A549 treated with RU486 at 1 μM for 4 hours (cell line): ENCODE measurements around the gene PEX6. TPM values are rescaled to one million over a fixed set of nuclear protein-coding genes. Genes with fewer than 3 reads are reported as not detected.

ENCODE experiments used
- total RNA-seq: library from RNA; stranded (reverse); fragments of 200-300 nt; extraction: Qiagen RNA extraction; gene quantifications from 5 replicates; pipeline ENCODE4 v1.2.3, GENCODE V29; 2022; ENCODE audit warnings: low read depth

Gene PEX6, protein sequence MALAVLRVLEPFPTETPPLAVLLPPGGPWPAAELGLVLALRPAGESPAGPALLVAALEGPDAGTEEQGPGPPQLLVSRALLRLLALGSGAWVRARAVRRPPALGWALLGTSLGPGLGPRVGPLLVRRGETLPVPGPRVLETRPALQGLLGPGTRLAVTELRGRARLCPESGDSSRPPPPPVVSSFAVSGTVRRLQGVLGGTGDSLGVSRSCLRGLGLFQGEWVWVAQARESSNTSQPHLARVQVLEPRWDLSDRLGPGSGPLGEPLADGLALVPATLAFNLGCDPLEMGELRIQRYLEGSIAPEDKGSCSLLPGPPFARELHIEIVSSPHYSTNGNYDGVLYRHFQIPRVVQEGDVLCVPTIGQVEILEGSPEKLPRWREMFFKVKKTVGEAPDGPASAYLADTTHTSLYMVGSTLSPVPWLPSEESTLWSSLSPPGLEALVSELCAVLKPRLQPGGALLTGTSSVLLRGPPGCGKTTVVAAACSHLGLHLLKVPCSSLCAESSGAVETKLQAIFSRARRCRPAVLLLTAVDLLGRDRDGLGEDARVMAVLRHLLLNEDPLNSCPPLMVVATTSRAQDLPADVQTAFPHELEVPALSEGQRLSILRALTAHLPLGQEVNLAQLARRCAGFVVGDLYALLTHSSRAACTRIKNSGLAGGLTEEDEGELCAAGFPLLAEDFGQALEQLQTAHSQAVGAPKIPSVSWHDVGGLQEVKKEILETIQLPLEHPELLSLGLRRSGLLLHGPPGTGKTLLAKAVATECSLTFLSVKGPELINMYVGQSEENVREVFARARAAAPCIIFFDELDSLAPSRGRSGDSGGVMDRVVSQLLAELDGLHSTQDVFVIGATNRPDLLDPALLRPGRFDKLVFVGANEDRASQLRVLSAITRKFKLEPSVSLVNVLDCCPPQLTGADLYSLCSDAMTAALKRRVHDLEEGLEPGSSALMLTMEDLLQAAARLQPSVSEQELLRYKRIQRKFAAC
- 5.0 to 9.2 TPM (median 7.5 TPM) in 5 replicates for total RNA-seq

DNA sequence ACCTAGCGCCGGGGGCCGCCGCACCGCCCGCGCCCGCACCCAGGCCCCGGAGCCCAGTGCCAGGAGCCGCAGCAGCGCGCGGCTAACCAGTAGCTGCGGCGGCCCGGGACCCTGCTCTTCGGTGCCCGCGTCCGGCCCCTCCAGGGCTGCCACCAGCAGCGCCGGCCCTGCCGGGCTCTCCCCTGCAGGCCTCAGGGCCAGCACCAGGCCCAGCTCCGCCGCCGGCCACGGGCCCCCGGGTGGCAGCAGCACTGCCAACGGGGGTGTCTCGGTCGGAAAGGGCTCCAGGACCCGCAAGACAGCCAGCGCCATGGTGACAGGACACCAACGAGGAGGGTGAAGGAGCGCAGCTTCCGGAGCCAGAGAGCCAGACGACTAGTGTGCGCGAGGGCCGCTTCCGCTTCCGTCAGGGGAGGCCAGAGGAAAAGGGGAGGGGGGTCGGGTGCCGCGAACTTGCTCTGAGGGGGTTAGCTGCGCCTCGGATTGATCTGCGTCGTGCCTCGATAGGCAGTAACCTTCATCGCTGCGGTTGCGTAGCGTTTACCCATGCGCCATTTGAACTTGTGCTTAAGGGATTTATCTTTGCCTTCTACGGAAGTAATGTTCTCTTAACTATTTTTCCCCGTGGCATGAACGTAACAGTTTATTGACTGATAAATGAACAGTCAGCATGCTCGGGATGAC lies at the start of gene PEX6:
TSS of gene PEX6 (minus strand) at position 343 of the 684 bp plus-strand sequence. CDS start at position 312, 31 bp downstream.

DNA sequence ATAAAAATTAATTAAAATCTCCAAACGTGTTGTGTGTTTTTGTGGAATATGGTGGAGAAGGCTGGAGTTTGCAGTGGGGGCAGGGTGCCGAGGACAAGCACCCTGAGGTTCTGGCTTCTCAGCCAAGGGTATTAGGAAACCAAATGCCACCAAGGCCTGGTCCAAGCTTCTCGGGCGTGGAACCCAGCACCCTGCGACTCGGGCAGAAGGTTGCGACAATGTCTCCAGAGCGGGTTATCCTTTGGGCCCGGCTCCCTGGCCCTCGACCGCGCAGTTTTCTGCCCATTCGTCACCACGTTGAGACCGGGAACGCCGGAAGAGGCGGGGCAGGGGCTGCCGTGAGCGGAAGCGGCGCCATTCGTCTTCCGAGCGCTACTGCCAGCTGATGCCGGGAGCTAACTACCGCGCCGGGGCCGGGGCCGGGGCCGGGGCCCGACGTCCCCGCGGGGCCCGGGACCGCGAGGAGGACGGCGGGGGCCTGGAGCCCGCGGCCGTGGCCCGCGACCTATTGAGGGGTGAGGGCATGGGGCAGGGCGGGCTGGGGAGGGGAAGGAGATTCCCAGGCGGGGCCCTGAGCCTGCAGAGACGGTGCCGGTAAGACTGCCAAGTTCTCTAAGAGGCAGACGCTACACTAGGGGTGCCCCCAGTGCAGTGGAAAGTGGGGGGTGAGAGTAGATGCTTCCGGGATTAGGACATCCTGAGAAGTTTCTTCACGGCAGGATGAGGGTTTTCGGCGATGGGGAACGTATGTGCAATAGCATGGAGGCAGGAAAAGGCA lies 42.5 kb upstream of the PEX6 start, which contains the start of gene RRP36:
TSS of gene RRP36 (plus strand) at position 354 of the 778 bp plus-strand sequence. CDS start at position 386, 32 bp downstream.

DNA sequence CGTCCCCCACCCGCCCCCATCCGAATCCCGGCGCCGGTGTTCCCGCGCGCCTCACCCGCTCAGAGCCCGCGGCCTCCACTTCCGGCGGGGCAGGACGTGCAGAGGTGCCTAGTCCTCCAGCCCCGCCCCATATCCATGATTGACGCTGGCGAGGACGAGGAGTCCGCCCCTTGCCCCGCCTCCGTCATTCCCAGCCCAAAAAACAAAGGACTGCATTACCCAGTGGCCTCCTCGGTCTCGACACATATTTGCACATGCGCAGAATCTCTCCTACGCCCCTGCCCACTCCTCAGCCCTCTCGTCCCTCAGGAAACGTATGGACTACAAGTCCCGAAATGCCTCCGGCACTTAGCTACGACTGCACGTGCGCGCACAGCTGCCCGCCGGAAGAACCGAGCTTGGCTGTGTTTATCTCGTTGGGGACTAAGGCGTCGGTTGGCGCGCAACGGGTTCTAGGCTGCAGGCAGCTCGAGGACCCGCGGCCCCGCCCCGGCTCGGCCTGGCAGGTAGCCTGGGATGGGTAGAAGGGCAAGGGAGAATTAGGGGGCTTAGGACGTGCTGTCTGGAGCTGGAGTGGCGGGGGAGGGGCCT lies 35.0 kb upstream of the PEX6 start, which contains the start of the genes KLHDC3 and MEA1:
TSS of gene KLHDC3 (plus strand) at position 407 of the 591 bp plus-strand sequence. CDS start 2,944 bp downstream, outside the sequence.
TSS of gene MEA1 (minus strand) at position 104 of the 591 bp plus-strand sequence. CDS start 133 bp downstream, outside the sequence.

DNA sequence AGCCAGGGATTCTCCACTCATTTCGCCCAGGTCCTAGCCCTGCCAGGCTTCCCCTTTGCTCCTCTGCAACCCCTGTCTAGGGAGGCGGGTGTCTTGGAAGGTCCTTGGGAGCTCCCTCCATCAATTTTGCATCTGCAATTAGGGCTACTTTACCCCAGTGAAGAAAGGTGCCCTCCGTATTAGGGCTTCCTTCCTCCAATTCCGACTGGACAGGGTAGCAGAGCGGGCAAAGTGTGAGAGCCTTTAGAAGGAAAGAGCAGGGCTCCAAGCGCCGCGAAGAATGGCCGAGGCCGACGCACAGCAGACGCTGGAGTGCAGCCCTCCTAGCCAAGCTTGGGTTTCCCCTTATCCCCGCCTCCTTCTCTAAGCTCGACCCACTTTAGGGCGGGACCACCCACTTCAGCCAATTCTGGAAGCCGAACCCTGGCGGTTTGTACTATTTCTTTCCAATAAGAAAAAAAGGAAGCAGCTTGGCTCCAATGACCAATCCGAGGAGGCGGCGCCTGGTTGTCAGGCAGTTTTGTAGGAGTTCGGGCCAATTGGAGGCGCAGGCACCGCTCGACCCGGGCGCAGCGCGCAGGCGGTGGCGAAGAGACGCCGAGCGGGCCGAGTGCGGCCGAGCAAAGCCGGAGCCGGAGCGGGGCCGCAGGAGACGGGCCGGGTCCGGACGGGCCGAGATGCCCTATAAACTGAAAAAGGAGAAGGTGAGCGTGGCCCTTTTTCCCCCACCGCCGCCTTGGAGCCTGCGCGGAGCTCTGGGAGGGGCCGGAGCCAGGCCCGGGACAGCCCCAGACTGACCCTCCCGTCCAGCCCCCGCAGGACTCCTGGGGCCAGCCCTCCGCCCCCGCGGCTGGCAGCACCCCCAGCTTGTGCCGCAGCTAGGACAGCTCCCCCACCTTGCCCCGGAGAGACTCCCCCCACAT lies 5.3 kb upstream of the PEX6 start, which contains the start of gene PPP2R5D:
TSS of gene PPP2R5D (plus strand) at position 570 of the 923 bp plus-strand sequence. CDS start at position 678, 108 bp downstream.

DNA sequence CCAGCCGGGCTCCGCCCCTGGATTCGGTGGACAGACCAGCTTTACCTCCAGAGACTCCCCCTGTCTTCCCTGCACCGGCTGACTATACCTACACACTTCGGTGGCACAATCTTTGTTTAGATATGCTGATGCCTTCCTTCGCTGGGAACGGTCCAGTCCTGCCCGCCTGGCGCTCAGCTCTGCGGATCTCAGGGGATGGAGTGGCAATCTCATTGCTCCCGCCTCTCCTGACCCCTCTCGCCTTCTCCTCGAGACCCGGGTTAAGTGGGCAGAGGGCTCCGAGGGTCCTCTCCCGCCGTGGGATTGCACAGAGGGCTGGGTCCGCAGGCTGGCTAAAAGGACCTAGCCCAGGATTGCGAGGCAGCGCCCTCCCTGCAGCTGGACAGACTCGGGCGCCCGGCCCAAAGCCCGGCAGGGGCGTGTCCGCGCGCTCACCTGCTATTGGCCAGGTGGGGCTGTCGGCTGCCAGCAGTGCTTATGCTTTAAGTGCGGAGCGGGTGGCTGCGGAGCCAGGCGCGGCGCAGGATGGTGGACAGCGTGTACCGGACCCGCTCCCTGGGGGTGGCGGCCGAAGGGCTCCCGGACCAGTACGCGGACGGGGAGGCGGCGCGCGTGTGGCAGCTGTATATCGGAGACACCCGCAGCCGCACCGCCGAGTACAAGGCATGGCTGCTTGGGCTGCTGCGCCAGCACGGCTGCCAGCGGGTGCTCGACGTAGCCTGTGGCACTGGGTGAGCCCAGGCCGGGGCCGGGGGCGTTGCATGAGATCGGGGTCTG lies 18.6 kb downstream of the PEX6 start, which contains the start of gene GNMT:
TSS of gene GNMT (plus strand) at position 512 of the 777 bp plus-strand sequence. CDS start at position 526, 14 bp downstream.

DNA sequence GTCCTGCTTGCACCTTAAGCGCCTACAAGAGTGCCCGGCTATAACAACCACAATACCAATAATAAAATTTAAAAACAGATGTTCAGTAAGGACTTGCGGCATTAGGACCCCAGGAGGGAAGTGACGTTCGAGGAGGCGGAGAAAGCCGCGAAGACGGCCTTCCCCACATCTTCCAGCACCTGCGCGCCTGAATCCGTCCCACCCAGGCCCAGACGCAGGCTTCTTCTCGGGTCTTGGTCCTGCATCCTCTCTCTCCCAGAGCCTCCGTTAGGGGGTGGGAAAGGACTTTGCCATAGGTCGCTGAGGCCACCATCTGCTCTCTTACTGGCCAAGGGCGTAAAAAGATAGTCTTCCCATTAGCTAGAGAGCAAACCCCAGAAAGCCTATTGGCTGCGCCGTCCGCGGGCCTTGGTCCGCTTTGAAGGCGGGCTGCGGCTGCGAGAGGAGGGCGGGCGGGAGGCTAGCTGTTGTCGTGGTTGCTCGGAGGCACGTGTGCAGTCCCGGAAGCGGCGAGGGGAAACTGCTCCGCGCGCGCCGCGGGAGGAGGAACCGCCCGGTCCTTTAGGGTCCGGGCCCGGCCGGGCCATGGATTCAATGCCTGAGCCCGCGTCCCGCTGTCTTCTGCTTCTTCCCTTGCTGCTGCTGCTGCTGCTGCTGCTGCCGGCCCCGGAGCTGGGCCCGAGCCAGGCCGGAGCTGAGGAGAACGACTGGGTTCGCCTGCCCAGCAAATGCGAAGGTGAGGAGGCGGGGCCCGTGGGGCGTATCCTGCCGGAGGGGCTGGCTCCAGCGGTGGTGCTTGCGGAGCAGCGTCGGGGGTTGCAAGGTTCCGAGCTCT lies 49.8 kb downstream of the PEX6 start, which contains the start of gene CNPY3:
TSS of gene CNPY3 (plus strand) at position 495 of the 835 bp plus-strand sequence. CDS start at position 586, 91 bp downstream.

DNA sequence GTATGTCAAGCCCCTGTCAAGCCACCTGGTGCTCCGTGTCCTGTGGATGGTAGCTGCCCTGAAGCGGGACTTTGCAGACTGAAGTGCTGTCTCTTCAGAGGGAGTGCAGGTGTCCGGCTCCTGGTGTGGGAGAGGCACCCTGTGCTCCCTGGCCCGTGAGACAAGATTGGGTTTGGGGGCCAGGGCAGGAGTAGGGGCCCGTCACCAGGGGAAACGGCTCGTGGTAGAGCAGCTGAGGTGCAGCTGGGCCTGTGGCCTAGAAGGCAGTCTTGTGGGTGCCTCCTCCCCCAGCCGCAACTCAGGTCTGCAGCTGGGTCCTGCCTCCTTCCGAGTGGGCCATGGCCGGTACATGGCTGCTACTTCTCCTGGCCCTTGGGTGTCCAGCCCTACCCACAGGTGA lies 63.2 kb downstream of the PEX6 start, which contains the start of gene PTCRA:
TSS of gene PTCRA (plus strand) at position 322 of the 400 bp plus-strand sequence. CDS start at position 339, 17 bp downstream.

Other genes with a start within 250 kb of the PEX6 start
- gene TBCC, start 233.1 kb downstream of the PEX6 start, total RNA-seq: 13.8 to 18.5 TPM (median 17.0 TPM) in 5 replicates
- 2.2 to 3.3 TPM (median 3.1 TPM) in 5 replicates for gene BICRAL, start 197.1 kb downstream of the PEX6 start, total RNA-seq
- 68.4 to 100 TPM (median 71.5 TPM) in 5 replicates for gene RPL7L1, start 99.6 kb downstream of the PEX6 start, total RNA-seq
- not detected in 5 replicates for gene PTCRA, start 63.1 kb downstream of the PEX6 start, total RNA-seq
- 36.6 to 45.7 TPM (median 42.7 TPM) in 5 replicates for gene CNPY3, start 49.7 kb downstream of the PEX6 start, total RNA-seq
- gene GNMT, start 18.4 kb downstream of the PEX6 start, total RNA-seq: 0.18 to 0.24 TPM (median 0.19 TPM) in 3 of 5 replicates, not detected in the others
- 25.0 to 28.8 TPM (median 26.9 TPM) in 5 replicates for gene PPP2R5D, start 5.4 kb upstream of the PEX6 start, total RNA-seq
- 90.8 to 113 TPM (median 93.1 TPM) in 5 replicates for gene MEA1, start 34.8 kb upstream of the PEX6 start, total RNA-seq
- 26.1 to 32.1 TPM (median 30.4 TPM) in 5 replicates for gene KLHDC3, start 35.1 kb upstream of the PEX6 start, total RNA-seq
- gene RRP36, start 42.4 kb upstream of the PEX6 start, total RNA-seq: 67.5 to 87.2 TPM (median 72.5 TPM) in 5 replicates
- 5.9 to 8.0 TPM (median 7.1 TPM) in 5 replicates for gene CUL7, start 74.7 kb upstream of the PEX6 start, total RNA-seq
- gene MRPL2, start 80.3 kb upstream of the PEX6 start, total RNA-seq: 55.2 to 71.0 TPM (median 62.7 TPM) in 5 replicates
- 5.6 to 8.1 TPM (median 7.2 TPM) in 5 replicates for gene KLC4, start 80.5 kb upstream of the PEX6 start, total RNA-seq
- 4.1 to 5.1 TPM (median 4.4 TPM) in 5 replicates for gene PTK7, start 97.1 kb upstream of the PEX6 start, total RNA-seq
- 12.3 to 18.7 TPM (median 17.9 TPM) in 5 replicates for gene SRF, start 192.1 kb upstream of the PEX6 start, total RNA-seq
- gene CUL9, start 203.0 kb upstream of the PEX6 start, total RNA-seq: 6.8 to 8.8 TPM (median 8.4 TPM) in 5 replicates